Spleen (tissue), 11 donors: ENCODE measurements around the gene NR3C1. TPM values are rescaled to one million over a fixed set of nuclear protein-coding genes. Genes with fewer than 3 reads are reported as not detected.

Experiments used
- DNase-seq: peaks from one replicate; pipeline ENCODE4 v3.0.0-alpha.2; 2020
- H3K27ac ChIP-seq, 8 donors: fragments of 200-600 bp; sonication (generic) in 7 of 8; 1 replicate in 4 of 8; 2 replicates in 4 of 8; pipeline versions ENCODE4 v1.5.0 to v1.8.0; 2016 to 2021; ENCODE audit warnings: inconsistent platforms in 4 of 8, mild to moderate bottlenecking in 4 of 8, moderate library complexity in 1 of 8
- H3K27me3 ChIP-seq, 7 donors: fragments of 200-600 bp; sonication (generic) in 6 of 7; replicated peaks in 1 of 7; 1 replicate in 4 of 7; 2 replicates in 3 of 7; pipeline versions ENCODE4 v1.5.0 to v1.8.0; 2016 to 2021; ENCODE audit warnings: inconsistent platforms in 3 of 7, mild to moderate bottlenecking in 1 of 7
- H3K36me3 ChIP-seq, 6 donors: fragments of 200-600 bp; sonication (generic) in 5 of 6; 1 replicate in 4 of 6; 2 replicates in 2 of 6; pipeline versions ENCODE4 v1.5.0 to v1.8.0; 2016 to 2021; ENCODE audit warnings: inconsistent platforms in 2 of 6
- H3K4me1 ChIP-seq, 6 donors: fragments of 200-600 bp; sonication (generic) in 5 of 6; 1 replicate in 3 of 6; 2 replicates in 3 of 6; pipeline versions ENCODE4 v1.5.0 to v1.8.0; 2016 to 2021; ENCODE audit warnings: inconsistent platforms in 3 of 6
- H3K4me3 ChIP-seq, 8 donors: fragments of 200-600 bp; sonication (generic) in 7 of 8; 1 replicate in 4 of 8; 2 replicates in 4 of 8; pipeline versions ENCODE4 v1.5.0 to v1.8.0; 2016 to 2021; ENCODE audit warnings: inconsistent platforms in 4 of 8, mild to moderate bottlenecking in 4 of 8, moderate library complexity in 2 of 8
- H3K9me3 ChIP-seq, 8 donors: fragments of 200-600 bp; sonication (generic) in 7 of 8; 1 replicate in 4 of 8; 2 replicates in 4 of 8; pipeline versions ENCODE4 v1.5.0 to v1.8.0; 2016 to 2021; ENCODE audit warnings: inconsistent platforms in 4 of 8
- CTCF ChIP-seq, 11 experiments: fragments of 200-600 bp in 7 of 11; fragments of 450-650 bp in 4 of 11; sonication (generic) in 4 of 11; IDR thresholded peaks in 8 of 11; conservative IDR thresholded peaks in 3 of 11; 1 replicate in 7 of 11; 2 replicates in 4 of 11; pipeline versions ENCODE4 v1.4.0 to v1.8.0; 2016 to 2021; ENCODE audit warnings: antibody characterized with exemption in 11 of 11, inconsistent platforms in 4 of 11, mild to moderate bottlenecking in 1 of 11
- POLR2A ChIP-seq, 3 donors: fragments of 450-650 bp; IDR thresholded peaks; one replicate each; pipeline ENCODE4 v1.5.1; 2017; ENCODE audit warnings: antibody characterized with exemption in 3 of 3, mild to moderate bottlenecking in 1 of 3
- POLR2AphosphoS5 ChIP-seq, 3 donors: sonication (generic); formaldehyde crosslinking; IDR thresholded peaks; one replicate each; pipeline ENCODE4 v1.5.1; 2017; ENCODE audit warnings: antibody characterized with exemption in 3 of 3
- WGBS, 5 donors: extraction: QIAGEN DNeasy Blood & Tissue Kit in 3 of 5; methylation state at CpG; one replicate each; pipeline versions ENCODE4 v1.1.5 to v1.1.7; 2013 to 2018; 5-methylcytosine and 5-hydroxymethylcytosine counted together
- intact Hi-C: fragments of 100-400 bp; cut with DNase I; formaldehyde crosslinking; loops from one replicate; pipeline ENCODE4 v1.15.0; 2023; ENCODE audit warnings: low total_unique reads
- polyA plus RNA-seq, 3 donors: library from polyadenylated mRNA; stranded (reverse); fragments of 200-250 nt; gene quantifications; one replicate each; pipeline ENCODE4 v1.2.1, GENCODE V29; 2013
- total RNA-seq, 7 donors: library from RNA; depleted of rRNA in 3 of 7; stranded (reverse); fragments of >200 nt in 3 of 7; fragmentation: NEBNext Ultra II Directional in 4 of 7; extraction: Animal tissue kit (Norgen Biotek cat#: 25700) in 4 of 7; gene quantifications; one replicate each; pipeline versions ENCODE4 v1.1.0 to v1.2.1, GENCODE V29; 2016 to 2021
- donor health status: healthy with polysubstance abuse.
- donor health status: DM: no; HTN: no; CAD: no; lungs with moderate emphysema.
- donor health status: DM: no; HTN: no; CAD: no.
- donor health status: Bipolar disorder and iron deficiency.
- donor health status: healthy.
- donor health status: DM: no; HTN: no; CAD: no.
- donor health status: DM: yes; HTN: yes; CAD: no.

Gene NR3C1
- total and polyA plus RNA-seq, 10 donors: 18.2 to 97.8 (median 71.2) TPM

GRCh38 chr5:143446535-143447226 lies 43.2 kb upstream of the NR3C1 start:
- 74 to 93% (median 77%) methylated on average over 1 of the region's 1 CpG for WGBS, 5 donors
- H3K36me3 ChIP-seq: no peaks in the 10 kb centered on the region
- no peaks in the 10 kb centered on the region for H3K4me1 ChIP-seq
- DNase-seq: no peak
- no peaks in the 10 kb centered on the region for H3K9me3 ChIP-seq
- H3K4me3 ChIP-seq: no peak overlapping the region
- TF ChIP-seq CTCF (IDR thresholded peaks at IDR 0.05 in 8 of 11, conservative IDR thresholded peaks at IDR 0.05 in 3 of 11): no peak
- TF ChIP-seq POLR2A (IDR thresholded peaks at IDR 0.05): no peak
- TF ChIP-seq POLR2AphosphoS5 (IDR thresholded peaks at IDR 0.05): no peak
- H3K27me3 ChIP-seq: no peaks in the 10 kb centered on the region
- intact Hi-C loops: no loop called here
- H3K27ac ChIP-seq: no peak overlapping the region

GRCh38 chr5:143445776-143446175 lies 42.3 kb upstream of the NR3C1 start:
- TF ChIP-seq CTCF (IDR thresholded peaks at IDR 0.05 in 8 of 11, conservative IDR thresholded peaks at IDR 0.05 in 3 of 11): no peak
- no peak for TF ChIP-seq POLR2AphosphoS5 (IDR thresholded peaks at IDR 0.05)
- no peaks in the 10 kb centered on the region for H3K36me3 ChIP-seq
- 58 to 76% (median 66%) methylated on average over 3 of the region's 3 CpGs for WGBS, 5 donors
- H3K4me1 ChIP-seq: no peaks in the 10 kb centered on the region
- H3K27me3 ChIP-seq: no peaks in the 10 kb centered on the region
- no peak for DNase-seq
- H3K9me3 ChIP-seq: no peaks in the 10 kb centered on the region
- intact Hi-C loops: no loop called here
- H3K27ac ChIP-seq: no peak overlapping the region
- H3K4me3 ChIP-seq: no peak overlapping the region

GRCh38 chr5:143443330-143443729 lies 39.8 kb upstream of the NR3C1 start:
- Histone ChIP-seq H3K9me3 (no peaks in the 10 kb centered on the region), H3K36me3 (no peaks in the 10 kb centered on the region), H3K4me3 (no peak overlapping the region), H3K27ac (no peak overlapping the region), H3K27me3 (no peaks in the 10 kb centered on the region), H3K4me1 (no peaks in the 10 kb centered on the region)
- TF ChIP-seq CTCF (IDR thresholded peaks at IDR 0.05 in 8 of 11, conservative IDR thresholded peaks at IDR 0.05 in 3 of 11) (no peak), POLR2A (IDR thresholded peaks at IDR 0.05) (no peak), POLR2AphosphoS5 (IDR thresholded peaks at IDR 0.05) (no peak)
- intact Hi-C loops: no loop called here
- 92 to 100% (median 99%) methylated on average over 1 of the region's 1 CpG; no CpG with 5 or more reads in 1 of the 5 donors for WGBS, 5 donors
- no peak for DNase-seq

- Histone ChIP-seq H3K27me3 (no peaks in the 10 kb centered on the region), H3K27ac (no peak overlapping the region), H3K4me1 (no peaks in the 10 kb centered on the region), H3K9me3 (no peaks in the 10 kb centered on the region), H3K4me3 (no peak overlapping the region), H3K36me3 (no peaks in the 10 kb centered on the region)
- intact Hi-C loops: no loop called here
- 84 to 95% (median 90%) methylated on average over 2 of the region's 2 CpGs for WGBS, 5 donors
- TF ChIP-seq CTCF (IDR thresholded peaks at IDR 0.05 in 8 of 11, conservative IDR thresholded peaks at IDR 0.05 in 3 of 11): no peak
- no peak for TF ChIP-seq POLR2A (IDR thresholded peaks at IDR 0.05)
- no peak for TF ChIP-seq POLR2AphosphoS5 (IDR thresholded peaks at IDR 0.05)
- no peak for DNase-seq
Measured at GRCh38 chr5:143442385-143442784, 38.9 kb upstream of the NR3C1 start.
